ENCODE results near the gene ESRP2. TPM values are rescaled to one million over a fixed set of nuclear protein-coding genes. Genes with fewer than 3 reads are reported as not detected.
A peak's percentile ranks its signal among the peaks of the same experiment; 100 is the strongest.

ESRP2 gene
- total RNA-seq, 2 experiments from 2014 or later = 0.58 to 0.85 TPM

- peak overlapping the region; percentile 97 for H3K27ac Mint-ChIP-seq
- ChIA-PET CTCF (interaction anchor here (0.6 to 22.1 kb wide), 8 partner anchors 11 to 51 kb away, joined by 3 to 517 read pairs (median 5); partner anchors contain the start of gene SLC7A6), POLR2A (interaction anchor here (0.7 kb wide), 1 partner anchor 19 kb away, joined by 3 read pairs; no protein-coding TSS in a partner anchor)
- ATAC-seq (peak; percentile 75), DNase-seq (peak; percentile 62)
- intact Hi-C loops (cut with DNase I, micrococcal nuclease) = loop anchor here (1.0 to 2.0 kb wide), 3 partner anchors 10 to 14 kb away; no protein-coding TSS in a partner anchor
- H3K27me3 Mint-ChIP-seq = no peaks in the 10 kb centered on the region
- peak overlapping the region; percentile 48 for H3K4me3 Mint-ChIP-seq
- peaks cover 76% of the 10 kb centered on the region for H3K4me1 Mint-ChIP-seq
- no peaks in the 10 kb centered on the region for H3K9me3 Mint-ChIP-seq (ENCODE audit: low read depth)
- peaks cover 56% of the 10 kb centered on the region for H3K36me3 Mint-ChIP-seq (ENCODE audit: low read depth)
These were observed 39.8 kb upstream of the ESRP2 start for GRCh38 chr16:68275611-68276191.

GRCh38 chr16:68274441-68274840, 38.5 kb upstream of the ESRP2 start:
- H3K36me3 Mint-ChIP-seq (ENCODE audit: low read depth) = peaks cover 51% of the 10 kb centered on the region
- peaks cover 79% of the 10 kb centered on the region for H3K4me1 Mint-ChIP-seq
- ChIA-PET POLR2A (interaction anchor here (0.7 kb wide), 1 partner anchor 620 kb away, joined by 3 read pairs; no protein-coding TSS in a partner anchor), CTCF (interaction anchor here (0.9 to 22.1 kb wide), 5 partner anchors 12 to 52 kb away, joined by 3 to 517 read pairs (median 7); partner anchors contain the start of genes PRMT7 and SLC7A6OS)
- peak overlapping the region; percentile 97 for H3K27ac Mint-ChIP-seq
- H3K9me3 Mint-ChIP-seq (ENCODE audit: low read depth) = no peaks in the 10 kb centered on the region
- DNase-seq (no peak), ATAC-seq (no peak)
- H3K4me3 Mint-ChIP-seq = no peak overlapping the region
- H3K27me3 Mint-ChIP-seq = no peaks in the 10 kb centered on the region
- intact Hi-C loops (cut with DNase I, micrococcal nuclease) = loop anchor here in 1 of 2 experiments (2.0 kb wide), 1 partner anchor 14 kb away; no protein-coding TSS in a partner anchor

GRCh38 chr16:68273896-68274295, 38.0 kb upstream of the ESRP2 start:
- H3K4me3 Mint-ChIP-seq = no peak overlapping the region
- H3K36me3 Mint-ChIP-seq (ENCODE audit: low read depth) = peaks cover 53% of the 10 kb centered on the region
- ATAC-seq (no peak), DNase-seq (peak; percentile 35)
- ChIA-PET CTCF (interaction anchor here (0.6 to 22.1 kb wide), 6 partner anchors 10 to 53 kb away, joined by 3 to 517 read pairs (median 6); partner anchors contain the start of genes PRMT7 and SLC7A6OS), POLR2A (interaction anchor here (0.7 kb wide), 1 partner anchor 619 kb away, joined by 3 read pairs; no protein-coding TSS in a partner anchor)
- intact Hi-C loops (cut with DNase I, micrococcal nuclease) = loop anchor here in 1 of 2 experiments (2.0 kb wide), 1 partner anchor 15 kb away; no protein-coding TSS in a partner anchor
- no peaks in the 10 kb centered on the region for H3K27me3 Mint-ChIP-seq
- peaks cover 81% of the 10 kb centered on the region for H3K4me1 Mint-ChIP-seq
- no peaks in the 10 kb centered on the region for H3K9me3 Mint-ChIP-seq (ENCODE audit: low read depth)
- peak overlapping the region; percentile 97 for H3K27ac Mint-ChIP-seq

- Mint-ChIP-seq H3K36me3 (ENCODE audit: low read depth) (peaks cover 52% of the 10 kb centered on the region), H3K4me1 (peaks cover 84% of the 10 kb centered on the region), H3K9me3 (ENCODE audit: low read depth) (no peaks in the 10 kb centered on the region), H3K27ac (peak overlapping the region; percentile 97), H3K27me3 (no peaks in the 10 kb centered on the region), H3K4me3 (peak overlapping the region; percentile 22)
- intact Hi-C loops (cut with DNase I, micrococcal nuclease) = no loop called here
- DNase-seq = no peak
- ChIA-PET POLR2A (interaction anchor here (0.7 to 1.0 kb wide), 3 partner anchors 16 to 619 kb away, joined by 3 to 4 read pairs (median 3); no protein-coding TSS in a partner anchor), CTCF (interaction anchor here (0.6 to 22.1 kb wide), 9 partner anchors 9 to 1454 kb away, joined by 3 to 517 read pairs (median 6); partner anchors contain the start of genes PRMT7, SLC7A6 and SLC7A6OS)
- no peak for ATAC-seq
These were observed 37.5 kb upstream of the ESRP2 start for GRCh38 chr16:68273459-68273858.

GRCh38 chr16:68272507-68273209, 36.7 kb upstream of the ESRP2 start:
- peak; percentile 63 for DNase-seq
- peak overlapping the region; percentile 22 for H3K4me3 Mint-ChIP-seq
- no peaks in the 10 kb centered on the region for H3K9me3 Mint-ChIP-seq (ENCODE audit: low read depth)
- peak overlapping the region; percentile 97 for H3K27ac Mint-ChIP-seq
- intact Hi-C loops (cut with DNase I, micrococcal nuclease) = no loop called here
- peaks cover 58% of the 10 kb centered on the region for H3K36me3 Mint-ChIP-seq (ENCODE audit: low read depth)
- ChIA-PET POLR2A (interaction anchor here (1.0 kb wide), 2 partner anchors 17 to 36 kb away, joined by 3 to 4 read pairs; no protein-coding TSS in a partner anchor), CTCF (interaction anchor here (0.5 to 22.1 kb wide), 10 partner anchors 8 to 1455 kb away, joined by 3 to 517 read pairs (median 6); partner anchors contain the start of genes PRMT7, SLC7A6 and SLC7A6OS)
- H3K4me1 Mint-ChIP-seq = peaks cover 92% of the 10 kb centered on the region
- peak; percentile 8 for ATAC-seq
- no peaks in the 10 kb centered on the region for H3K27me3 Mint-ChIP-seq

- DNase-seq = no peak
- POLR2A ChIA-PET = interaction anchor here (0.6 kb wide), 1 partner anchor 1723 kb away, joined by 4 read pairs; no protein-coding TSS in a partner anchor
- H3K27me3 Mint-ChIP-seq = no peaks in the 10 kb centered on the region
- no peak overlapping the region for H3K4me3 Mint-ChIP-seq
- CTCF ChIA-PET = interaction anchor here (1.1 to 22.1 kb wide), 5 partner anchors 8 to 56 kb away, joined by 3 to 517 read pairs (median 26); partner anchors contain the start of genes PRMT7 and SLC7A6OS
- H3K27ac Mint-ChIP-seq = peak overlapping the region; percentile 88
- peaks cover 89% of the 10 kb centered on the region for H3K4me1 Mint-ChIP-seq
- intact Hi-C loops (cut with DNase I, micrococcal nuclease) = no loop called here
- no peaks in the 10 kb centered on the region for H3K9me3 Mint-ChIP-seq (ENCODE audit: low read depth)
- peak; percentile 34 for ATAC-seq
- peaks cover 56% of the 10 kb centered on the region for H3K36me3 Mint-ChIP-seq (ENCODE audit: low read depth)
These were observed 34.4 kb upstream of the ESRP2 start for GRCh38 chr16:68270353-68270752.

GRCh38 chr16:68269793-68270192, 33.9 kb upstream of the ESRP2 start:
- no peak for DNase-seq
- POLR2A ChIA-PET = interaction anchor here (0.5 to 0.7 kb wide), 2 partner anchors 14 to 113 kb away, joined by 3 to 6 read pairs; no protein-coding TSS in a partner anchor
- no peaks in the 10 kb centered on the region for H3K9me3 Mint-ChIP-seq (ENCODE audit: low read depth)
- ATAC-seq = no peak
- peaks cover 53% of the 10 kb centered on the region for H3K36me3 Mint-ChIP-seq (ENCODE audit: low read depth)
- H3K27ac Mint-ChIP-seq = peak overlapping the region; percentile 88
- H3K4me1 Mint-ChIP-seq = peaks cover 83% of the 10 kb centered on the region
- H3K27me3 Mint-ChIP-seq = no peaks in the 10 kb centered on the region
- CTCF ChIA-PET = interaction anchor here (0.6 to 22.1 kb wide), 5 partner anchors 15 to 57 kb away, joined by 3 to 517 read pairs (median 5); partner anchors contain the start of genes PRMT7 and SLC7A6OS
- intact Hi-C loops (cut with DNase I, micrococcal nuclease) = loop anchor here (10.0 kb wide), 2 partner anchors 235 to 485 kb away; no protein-coding TSS in a partner anchor
- no peak overlapping the region for H3K4me3 Mint-ChIP-seq

- Mint-ChIP-seq H3K36me3 (ENCODE audit: low read depth) (peaks cover 38% of the 10 kb centered on the region), H3K27me3 (no peaks in the 10 kb centered on the region), H3K27ac (peak overlapping the region; percentile 86), H3K4me3 (peak overlapping the region; percentile 46), H3K4me1 (peaks cover 72% of the 10 kb centered on the region), H3K9me3 (ENCODE audit: low read depth) (no peaks in the 10 kb centered on the region)
- CTCF ChIA-PET = interaction anchor here (0.6 to 22.1 kb wide), 6 partner anchors 17 to 254 kb away, joined by 3 to 517 read pairs (median 4); no protein-coding TSS in a partner anchor
- ATAC-seq = no peak
- intact Hi-C loops (cut with DNase I, micrococcal nuclease) = loop anchor here (10.0 kb wide), 2 partner anchors 237 to 487 kb away; no protein-coding TSS in a partner anchor
- POLR2A ChIA-PET = interaction anchor here (0.5 kb wide), 1 partner anchor 1060 kb away, joined by 5 read pairs; no protein-coding TSS in a partner anchor
- DNase-seq = no peak
These were observed 31.9 kb upstream of the ESRP2 start for GRCh38 chr16:68267612-68268405.

- H3K9me3 Mint-ChIP-seq (ENCODE audit: low read depth) = no peaks in the 10 kb centered on the region
- DNase-seq (peak; percentile 79), ATAC-seq (peak; percentile 40)
- CTCF ChIA-PET = interaction anchor here (0.6 to 22.1 kb wide), 6 partner anchors 25 to 752 kb away, joined by 3 to 517 read pairs (median 7); partner anchors contain the start of genes PRMT7 and SLC7A6OS
- POLR2A ChIA-PET = interaction anchor here (2.4 kb wide), 1 partner anchor 21 kb away, joined by 14 read pairs; no protein-coding TSS in a partner anchor
- peaks cover 52% of the 10 kb centered on the region for H3K4me1 Mint-ChIP-seq
- intact Hi-C loops (cut with DNase I, micrococcal nuclease) = loop anchor here (1.0 to 10.0 kb wide), 6 partner anchors 11 to 490 kb away; no protein-coding TSS in a partner anchor
- peak overlapping the region; percentile 97 for H3K27ac Mint-ChIP-seq
- H3K4me3 Mint-ChIP-seq = peak overlapping the region; percentile 91
- peaks cover 24% of the 10 kb centered on the region for H3K36me3 Mint-ChIP-seq (ENCODE audit: low read depth)
- no peaks in the 10 kb centered on the region for H3K27me3 Mint-ChIP-seq
These were observed 29.4 kb upstream of the ESRP2 start for GRCh38 chr16:68265078-68265920.

All from activated CD4-positive, alpha-beta T cell treated with anti-CD3 and anti-CD28 coated beads for 36 hours (primary cell).